Gastrocnemius medialis (tissue), 4 donors: ENCODE measurements around the gene IFFO2. TPM values are rescaled to one million over a fixed set of nuclear protein-coding genes. Genes with fewer than 3 reads are reported as not detected.

Source experiments
- ATAC-seq, 2 donors: fragments of 150-250 bp; one replicate each; pipeline ENCODE4 v1.9.1; 2016
- DNase-seq, 2 donors: peaks; one replicate each; pipeline ENCODE4 v3.0.0-alpha.2; 2019
- H3K27ac ChIP-seq, 4 donors: fragments of 200-600 bp; sonication (generic); 1 replicate in 1 of 4; 2 replicates in 3 of 4; pipeline ENCODE4 v1.5.1; 2016 to 2018; ENCODE audit warnings: mild to moderate bottlenecking in 2 of 4, moderate library complexity in 1 of 4
- H3K27me3 ChIP-seq, 3 donors: fragments of 200-600 bp; sonication (generic) in 2 of 3; 1 replicate in 1 of 3; 2 replicates in 2 of 3; pipeline versions ENCODE4 v1.5.1 to v1.6.0; 2016 to 2019; ENCODE audit warnings: mild to moderate bottlenecking in 1 of 3, moderate library complexity in 1 of 3
- H3K36me3 ChIP-seq, 2 donors: fragments of 200-600 bp; sonication (generic) in 1 of 2; one replicate each; pipeline ENCODE4 v1.5.1; 2017 to 2018
- H3K4me1 ChIP-seq, 2 donors: fragments of 200-600 bp; sonication (generic) in 1 of 2; one replicate each; pipeline ENCODE4 v1.5.1; 2016 to 2017; ENCODE audit warnings: mild to moderate bottlenecking in 2 of 2
- H3K4me3 ChIP-seq, 4 donors: fragments of 200-600 bp; sonication (generic) in 3 of 4; 1 replicate in 1 of 4; 2 replicates in 3 of 4; pipeline ENCODE4 v1.5.1; 2016 to 2019; ENCODE audit warnings: mild to moderate bottlenecking in 2 of 4
- H3K9me3 ChIP-seq, 3 donors: fragments of 200-600 bp; sonication (generic) in 2 of 3; 1 replicate in 1 of 3; 2 replicates in 2 of 3; pipeline ENCODE4 v1.5.1; 2016 to 2019
- CTCF ChIP-seq, 5 experiments: fragments of 450-650 bp in 3 of 5; fragments of 200-600 bp in 2 of 5; sonication (generic) in 2 of 5; IDR thresholded peaks in 4 of 5; conservative IDR thresholded peaks in 1 of 5; 1 replicate in 4 of 5; 2 replicates in 1 of 5; pipeline ENCODE4 v1.5.1; 2016 to 2019; ENCODE audit warnings: antibody characterized with exemption in 5 of 5, mild to moderate bottlenecking in 3 of 5, moderate library complexity in 3 of 5
- POLR2A ChIP-seq, 2 donors: fragments of 450-650 bp; IDR thresholded peaks; one replicate each; pipeline ENCODE4 v1.6.1; 2017; ENCODE audit warnings: antibody characterized with exemption in 2 of 2, mild to moderate bottlenecking in 2 of 2, moderate library complexity in 2 of 2
- in situ Hi-C, 4 donors: fragments of 200-750 bp; cut with MboI; loops; one replicate each; pipeline versions ENCODE4 v1.15.0 to v1.8.0; 2017; ENCODE audit warnings: low sequenced_read_pairs in 4 of 4
- intact Hi-C: fragments of 100-400 bp; cut with DNase I; formaldehyde crosslinking; loops from one replicate; pipeline ENCODE4 v1.15.1; 2023; ENCODE audit warnings: low total_unique reads
- total RNA-seq, 4 donors: library from RNA; depleted of rRNA; stranded (reverse); fragments of >200 nt; gene quantifications; one replicate each; pipeline versions ENCODE4 v1.1.0 to v1.2.3, GENCODE V29; 2016

The IFFO2 gene
- total RNA-seq, 4 donors from 2014 or later, result 2.1 to 16.3 (median 5.7) TPM

GRCh38 chr1:18927654-18928272, 28.7 kb downstream of the IFFO2 start:
- DNase-seq (no peak), ATAC-seq (no peak)
- Histone ChIP-seq H3K27me3 (no peaks in the 10 kb centered on the region), H3K4me1 (peaks cover 30 to 37% of the 10 kb centered on the region in 2 donors), H3K4me3 (no peak overlapping the region), H3K27ac (peak overlapping the region in 2 of 4 donors; percentile 69 to 72), H3K36me3 (no peaks in the 10 kb centered on the region), H3K9me3 (no peaks in the 10 kb centered on the region)
- intact Hi-C loops (no loop called here), in situ Hi-C loops (no loop called here)
- no peak for TF ChIP-seq POLR2A (IDR thresholded peaks at IDR 0.05)
- no peak for TF ChIP-seq CTCF (IDR thresholded peaks at IDR 0.05 in 4 of 5, conservative IDR thresholded peaks at IDR 0.05 in 1 of 5)

GRCh38 chr1:18927082-18927653, 29.3 kb downstream of the IFFO2 start:
- Histone ChIP-seq H3K27ac (peak overlapping the region; percentile 48 to 72 (median 70)), H3K9me3 (no peaks in the 10 kb centered on the region), H3K4me3 (no peak overlapping the region), H3K4me1 (peaks cover 36 to 43% of the 10 kb centered on the region in 2 donors), H3K36me3 (no peaks in the 10 kb centered on the region), H3K27me3 (no peaks in the 10 kb centered on the region)
- no peak for DNase-seq
- ATAC-seq, result no peak
- TF ChIP-seq POLR2A (IDR thresholded peaks at IDR 0.05) (no peak), CTCF (IDR thresholded peaks at IDR 0.05 in 4 of 5, conservative IDR thresholded peaks at IDR 0.05 in 1 of 5) (no peak)
- in situ Hi-C loops (no loop called here), intact Hi-C loops (no loop called here)

GRCh38 chr1:18926315-18927081, 30.0 kb downstream of the IFFO2 start:
- peak overlapping the region in 1 of 4 donors; percentile 5 for H3K4me3 ChIP-seq
- no peaks in the 10 kb centered on the region for H3K27me3 ChIP-seq
- ATAC-seq, result no peak
- H3K27ac ChIP-seq, result peak overlapping the region; percentile 48 to 72 (median 70)
- H3K9me3 ChIP-seq, result no peaks in the 10 kb centered on the region
- H3K36me3 ChIP-seq, result no peaks in the 10 kb centered on the region
- intact Hi-C loops (no loop called here), in situ Hi-C loops (no loop called here)
- DNase-seq, result peak in 1 of 2 donors; percentile 38
- peaks cover 42 to 49% of the 10 kb centered on the region in 2 donors for H3K4me1 ChIP-seq
- TF ChIP-seq CTCF (IDR thresholded peaks at IDR 0.05 in 4 of 5, conservative IDR thresholded peaks at IDR 0.05 in 1 of 5), result no peak
- peak in 1 of 2 donors; percentile 16 for TF ChIP-seq POLR2A (IDR thresholded peaks at IDR 0.05)

- in situ Hi-C loops, result no loop called here
- Histone ChIP-seq H3K27ac (peak overlapping the region in 2 of 4 donors; percentile 80 to 88), H3K27me3 (no peaks in the 10 kb centered on the region), H3K4me1 (peaks cover 47 to 52% of the 10 kb centered on the region in 2 donors), H3K36me3 (no peaks in the 10 kb centered on the region), H3K4me3 (no peak overlapping the region), H3K9me3 (no peaks in the 10 kb centered on the region)
- DNase-seq (no peak), ATAC-seq (no peak)
- intact Hi-C loops, result no loop called here
- no peak for TF ChIP-seq POLR2A (IDR thresholded peaks at IDR 0.05)
- no peak for TF ChIP-seq CTCF (IDR thresholded peaks at IDR 0.05 in 4 of 5, conservative IDR thresholded peaks at IDR 0.05 in 1 of 5)
Measured at GRCh38 chr1:18925279-18925678, 31.2 kb downstream of the IFFO2 start.
